ENCODE measurements around the gene RNGTT.

Gene RNGTT

DNA sequence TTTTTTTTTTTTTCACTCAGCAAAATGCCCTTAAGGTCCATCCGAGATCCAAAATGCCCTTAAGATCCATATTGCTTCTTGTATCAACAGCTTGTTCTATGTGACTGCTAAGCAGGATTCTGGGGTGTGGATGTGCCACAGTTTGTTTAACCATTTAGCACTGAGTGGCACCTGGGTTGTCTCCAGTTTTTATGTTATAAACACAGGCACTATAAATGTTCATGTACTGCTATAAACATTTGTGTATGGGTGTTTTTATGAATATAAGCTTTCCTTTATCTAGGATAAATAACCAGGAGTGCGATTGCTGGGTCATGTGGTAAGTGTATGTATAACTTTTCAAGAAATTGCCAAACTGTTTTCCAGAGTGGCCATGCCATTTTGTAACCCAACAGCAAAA, 386.0 kb downstream of the RNGTT start:
- TF ChIP-seq, protein P1, sequence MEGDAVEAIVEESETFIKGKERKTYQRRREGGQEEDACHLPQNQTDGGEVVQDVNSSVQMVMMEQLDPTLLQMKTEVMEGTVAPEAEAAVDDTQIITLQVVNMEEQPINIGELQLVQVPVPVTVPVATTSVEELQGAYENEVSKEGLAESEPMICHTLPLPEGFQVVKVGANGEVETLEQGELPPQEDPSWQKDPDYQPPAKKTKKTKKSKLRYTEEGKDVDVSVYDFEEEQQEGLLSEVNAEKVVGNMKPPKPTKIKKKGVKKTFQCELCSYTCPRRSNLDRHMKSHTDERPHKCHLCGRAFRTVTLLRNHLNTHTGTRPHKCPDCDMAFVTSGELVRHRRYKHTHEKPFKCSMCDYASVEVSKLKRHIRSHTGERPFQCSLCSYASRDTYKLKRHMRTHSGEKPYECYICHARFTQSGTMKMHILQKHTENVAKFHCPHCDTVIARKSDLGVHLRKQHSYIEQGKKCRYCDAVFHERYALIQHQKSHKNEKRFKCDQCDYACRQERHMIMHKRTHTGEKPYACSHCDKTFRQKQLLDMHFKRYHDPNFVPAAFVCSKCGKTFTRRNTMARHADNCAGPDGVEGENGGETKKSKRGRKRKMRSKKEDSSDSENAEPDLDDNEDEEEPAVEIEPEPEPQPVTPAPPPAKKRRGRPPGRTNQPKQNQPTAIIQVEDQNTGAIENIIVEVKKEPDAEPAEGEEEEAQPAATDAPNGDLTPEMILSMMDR (IDR thresholded peaks at IDR 0.05; ENCODE audit: borderline replicate concordance, control extremely low read depth, extremely low read depth, insufficient read depth, missing control alignments) = no peak
- in situ Hi-C loops (cut with MboI; ENCODE audit: low sequenced_read_pairs, unreplicated experiment) = no loop called here
- no peak for DNase-seq (ENCODE audit: low spot score)

DNA sequence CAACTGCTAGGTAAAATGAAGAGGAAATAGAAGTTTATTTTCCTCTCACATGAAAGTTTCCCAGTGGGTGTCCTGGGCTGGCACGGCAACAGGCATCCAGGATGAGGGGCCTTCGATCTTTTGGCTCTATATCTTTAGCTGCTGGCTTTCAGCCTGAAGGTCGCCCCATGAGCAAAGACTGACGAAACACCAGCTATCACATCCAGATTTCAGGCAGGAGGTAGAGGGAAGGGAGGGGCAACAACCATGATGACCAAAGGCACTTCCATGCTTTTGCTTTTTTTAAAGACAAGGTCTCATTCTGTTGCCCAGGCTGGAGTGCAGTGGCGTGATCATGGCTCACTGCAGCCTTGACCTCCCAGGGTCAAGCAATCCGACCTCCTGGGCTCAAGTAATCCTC, 387.9 kb downstream of the RNGTT start:
- TF ChIP-seq, protein P1 (IDR thresholded peaks at IDR 0.05; ENCODE audit: borderline replicate concordance, control extremely low read depth, extremely low read depth, insufficient read depth, missing control alignments) = no peak
- DNase-seq (ENCODE audit: low spot score) = no peak
- in situ Hi-C loops (cut with MboI; ENCODE audit: low sequenced_read_pairs, unreplicated experiment) = no loop called here

DNA sequence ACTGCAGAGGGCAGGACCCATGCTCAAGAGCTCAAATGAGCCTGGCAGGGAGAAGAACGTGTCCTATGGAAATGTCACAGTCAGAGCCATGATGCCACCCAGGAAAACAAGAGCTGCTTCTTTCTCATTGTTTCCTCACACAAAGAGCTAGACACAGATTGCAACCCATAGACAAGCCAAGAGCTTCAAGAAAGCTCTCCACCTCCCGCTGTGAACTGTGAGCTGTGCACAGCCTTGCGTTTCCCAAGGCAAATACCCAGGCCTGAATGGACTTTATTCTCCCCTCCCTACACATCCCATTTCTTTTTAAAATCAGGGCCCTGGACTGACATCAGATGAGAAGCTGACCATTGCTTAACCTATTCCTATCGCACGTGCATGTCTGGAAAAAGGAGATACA, 388.8 kb downstream of the RNGTT start:
- no peak for DNase-seq (ENCODE audit: low spot score)
- in situ Hi-C loops (cut with MboI; ENCODE audit: low sequenced_read_pairs, unreplicated experiment) = no loop called here
- TF ChIP-seq, protein P1 (IDR thresholded peaks at IDR 0.05; ENCODE audit: borderline replicate concordance, control extremely low read depth, extremely low read depth, insufficient read depth, missing control alignments) = no peak

DNA sequence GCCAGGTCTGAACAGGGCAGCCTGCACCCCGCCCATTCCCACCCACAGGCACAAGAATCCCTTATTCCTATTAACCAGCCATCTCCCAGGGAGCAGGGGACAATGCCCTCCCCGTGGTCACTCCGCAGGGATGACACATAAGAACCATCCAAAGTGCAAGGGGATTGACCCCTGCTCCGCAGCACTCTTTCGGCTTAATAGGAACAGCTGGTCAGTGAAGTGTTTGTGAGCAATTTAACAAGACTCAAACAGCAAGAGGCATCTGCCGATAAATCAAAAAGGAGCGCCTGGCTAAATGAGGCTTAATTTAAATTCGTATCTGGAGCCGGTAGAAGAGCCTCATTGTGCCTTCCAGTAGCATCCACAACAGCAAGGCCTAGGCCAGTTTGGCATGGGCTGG, 389.4 kb downstream of the RNGTT start:
- in situ Hi-C loops (cut with MboI; ENCODE audit: low sequenced_read_pairs, unreplicated experiment) = no loop called here
- DNase-seq (ENCODE audit: low spot score) = no peak
- TF ChIP-seq, protein P1 (IDR thresholded peaks at IDR 0.05; ENCODE audit: borderline replicate concordance, control extremely low read depth, extremely low read depth, insufficient read depth, missing control alignments) = no peak

DNA sequence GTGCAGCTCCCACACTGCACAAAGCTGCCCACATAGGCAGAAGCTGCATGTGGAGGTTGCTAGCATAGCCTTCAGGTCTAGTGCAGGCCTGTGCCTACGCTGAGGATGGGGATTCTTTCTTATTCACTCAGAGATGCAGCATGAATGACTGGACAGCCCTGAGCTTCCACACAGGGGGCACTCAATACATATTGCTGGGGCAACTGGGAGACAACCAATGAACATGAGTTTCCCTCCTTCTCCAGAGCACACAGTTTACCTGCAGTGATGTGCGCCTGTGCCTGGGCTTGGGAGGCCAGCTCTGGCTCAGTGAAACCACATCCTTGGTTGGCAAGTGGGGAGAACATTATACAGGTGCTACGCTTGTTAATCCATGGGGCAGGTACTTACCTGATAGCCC, 389.9 kb downstream of the RNGTT start:
- in situ Hi-C loops (cut with MboI; ENCODE audit: low sequenced_read_pairs, unreplicated experiment) = no loop called here
- no peak for DNase-seq (ENCODE audit: low spot score)
- TF ChIP-seq, protein P1 (IDR thresholded peaks at IDR 0.05; ENCODE audit: borderline replicate concordance, control extremely low read depth, extremely low read depth, insufficient read depth, missing control alignments) = no peak

DNA sequence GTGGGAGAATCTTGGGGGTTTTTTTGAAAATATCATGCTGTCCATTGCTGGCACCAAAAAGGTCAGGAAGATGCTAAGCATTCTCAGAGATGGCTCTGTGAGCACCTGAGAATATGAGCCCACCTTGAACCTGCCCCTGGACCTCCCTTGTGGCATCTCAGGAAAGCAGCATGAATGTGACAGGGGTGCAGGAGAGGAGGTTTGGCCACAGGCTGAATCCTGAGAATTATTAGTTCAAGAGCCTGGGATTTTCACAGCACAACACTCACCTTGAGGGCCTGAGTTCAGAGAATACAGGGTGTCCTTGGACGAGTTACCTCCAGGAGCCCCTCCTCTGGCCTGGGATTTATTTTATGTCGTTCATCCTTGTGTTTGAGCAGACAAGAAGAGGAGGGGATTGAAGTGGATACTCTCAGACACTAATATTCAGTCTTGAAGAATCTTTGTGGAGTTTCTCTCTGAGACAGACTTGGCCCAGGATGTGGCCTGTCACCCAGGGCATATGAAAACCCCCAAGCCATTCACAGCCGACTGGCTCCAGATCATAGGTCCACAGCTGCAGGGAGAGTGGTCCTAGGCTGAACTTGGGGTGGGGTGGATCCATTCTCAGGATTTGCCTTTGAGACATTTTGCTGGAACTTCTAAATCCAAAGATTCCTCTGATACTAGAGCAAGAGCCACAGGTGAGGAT, 390.8 kb downstream of the RNGTT start:
- in situ Hi-C loops (cut with MboI; ENCODE audit: low sequenced_read_pairs, unreplicated experiment) = no loop called here
- TF ChIP-seq, protein P1 (IDR thresholded peaks at IDR 0.05; ENCODE audit: borderline replicate concordance, control extremely low read depth, extremely low read depth, insufficient read depth, missing control alignments) = no peak
- DNase-seq (ENCODE audit: low spot score) = no peak

Data from GM13976 (cell line).